Natural killer cell (primary cell): ENCODE data around the gene PKMYT1. TPM values are rescaled to one million over a fixed set of nuclear protein-coding genes. Genes with fewer than 3 reads are reported as not detected.
A peak's percentile ranks its signal among the peaks of the same experiment; 100 is the strongest.

Source experiments
- ATAC-seq, 3 donors: fragments of 150-1000 bp in 2 of 3; fragments of 200-7000 bp in 1 of 3; cut with Tn5 transposase; 1 replicate in 1 of 3; 2 replicates in 2 of 3; pipeline ENCODE4 v1.10.0; 2021; ENCODE audit warnings: mild to moderate bottlenecking in 2 of 3, moderate library complexity in 2 of 3
- DNase-seq, 2 donors: peaks; one replicate each; pipeline versions ENCODE4 v3.0.0 to v3.0.0-alpha.2; 2013 to 2021; ENCODE audit warnings: mixed read lengths in 1 of 2
- H3K27ac ChIP-seq: one replicate; pipeline ENCODE4 v1.5.1; 2013; ENCODE audit warnings: mild to moderate bottlenecking, low read length
- H3K27me3 ChIP-seq: one replicate; pipeline ENCODE4 v1.6.1; 2013; ENCODE audit warnings: low read length; ENCODE audit not compliant: control insufficient read depth, insufficient read depth
- H3K36me3 ChIP-seq: one replicate; pipeline ENCODE4 v1.6.1; 2013; ENCODE audit warnings: low read length; ENCODE audit not compliant: control insufficient read depth, insufficient read depth
- H3K4me1 ChIP-seq: one replicate; pipeline ENCODE4 v1.6.1; 2013; ENCODE audit warnings: low read length; ENCODE audit not compliant: control insufficient read depth, insufficient read depth
- H3K4me3 ChIP-seq: one replicate; pipeline ENCODE4 v1.5.1; 2013; ENCODE audit warnings: low read length
- H3K9me3 ChIP-seq: one replicate; pipeline ENCODE4 v1.6.1; 2013; ENCODE audit warnings: low read length; ENCODE audit not compliant: control insufficient read depth, insufficient read depth
- H3K27ac Mint-ChIP-seq, 2 donors: one replicate each; pipeline ENCODE4 v1.8.0; 2022; ENCODE audit warnings: mild to moderate bottlenecking in 2 of 2, mixed read lengths in 2 of 2, moderate library complexity in 1 of 2
- H3K27me3 Mint-ChIP-seq, 2 donors: one replicate each; pipeline ENCODE4 v1.8.0; 2022; ENCODE audit warnings: low read depth in 2 of 2, mixed read lengths in 2 of 2
- H3K36me3 Mint-ChIP-seq: one replicate; pipeline ENCODE4 v1.8.0; 2022; ENCODE audit warnings: mixed read lengths
- H3K4me1 Mint-ChIP-seq, 2 donors: one replicate each; pipeline ENCODE4 v1.8.0; 2022; ENCODE audit warnings: mixed read lengths in 2 of 2
- H3K4me3 Mint-ChIP-seq: one replicate; pipeline ENCODE4 v1.8.0; 2022; ENCODE audit warnings: mild to moderate bottlenecking, moderate library complexity, mixed read lengths
- H3K9me3 Mint-ChIP-seq, 2 donors: one replicate each; pipeline ENCODE4 v1.8.0; 2022; ENCODE audit warnings: mixed read lengths in 2 of 2
- CTCF ChIP-seq: fragments of 200-600 bp; IDR thresholded peaks from one replicate; pipeline ENCODE4 v1.8.0; 2022; ENCODE audit warnings: antibody characterized with exemption
- WGBS: methylation state at CpG from one replicate; pipeline ENCODE4 v1.1.7; 2013; ENCODE audit warnings: missing lambda C conversion rate; ENCODE audit not compliant: insufficient coverage; 5-methylcytosine and 5-hydroxymethylcytosine counted together
- intact Hi-C: fragments of 100-400 bp; cut with micrococcal nuclease; formaldehyde crosslinking; loops from one replicate; pipeline ENCODE4 v1.14.2; 2022
- total RNA-seq, 4 donors: library from RNA; stranded (reverse); fragments of 120-200 nt in 1 of 4; gene quantifications; one replicate each; pipeline versions ENCODE4 v1.2.3 to v1.2.4, GENCODE V29; 2013 to 2022

PKMYT1 gene
- total RNA-seq, 3 donors from 2014 or later (not counting 1 experiment from before 2014, with no cell fraction given): 2.6 to 5.9 (median 3.5) TPM

GRCh38 chr16:3027983-3028715, 47.9 kb upstream of the PKMYT1 start:
- H3K9me3 Mint-ChIP-seq: no peaks in the 10 kb centered on the region
- H3K27ac ChIP-seq: no peak overlapping the region
- ATAC-seq (peak; percentile 39 to 63 (median 51)), DNase-seq (peak; percentile 74 to 94)
- TF ChIP-seq CTCF: peak; percentile 72
- no peak overlapping the region for H3K27ac Mint-ChIP-seq
- no peak overlapping the region for H3K4me3 ChIP-seq
- H3K4me1 Mint-ChIP-seq: peaks cover 17 to 46% of the 10 kb centered on the region in 2 donors
- H3K27me3 ChIP-seq: peaks cover 24% of the 10 kb centered on the region
- H3K36me3 ChIP-seq: peaks cover 15% of the 10 kb centered on the region
- no peaks in the 10 kb centered on the region for H3K36me3 Mint-ChIP-seq
- peaks cover 17 to 33% of the 10 kb centered on the region in 2 donors for H3K27me3 Mint-ChIP-seq
- no peaks in the 10 kb centered on the region for H3K9me3 ChIP-seq
- H3K4me3 Mint-ChIP-seq: no peak overlapping the region
- intact Hi-C loops: loop anchor here (2.0 kb wide), 1 partner anchor 23 kb away; no protein-coding TSS in a partner anchor
- H3K4me1 ChIP-seq: peaks cover 41% of the 10 kb centered on the region
- WGBS: 9% methylated on average over 58 of the region's 58 CpGs

GRCh38 chr16:3027489-3027795, 47.2 kb upstream of the PKMYT1 start:
- no peak for TF ChIP-seq CTCF
- WGBS: 95% methylated on average over 6 of the region's 8 CpGs
- peaks cover 15% of the 10 kb centered on the region for H3K36me3 ChIP-seq
- ATAC-seq (no peak), DNase-seq (no peak)
- intact Hi-C loops: no loop called here
- peaks cover 23% of the 10 kb centered on the region for H3K27me3 ChIP-seq
- Mint-ChIP-seq H3K27ac (no peak overlapping the region), H3K9me3 (no peaks in the 10 kb centered on the region), H3K4me1 (peaks cover 23 to 46% of the 10 kb centered on the region in 2 donors), H3K36me3 (no peaks in the 10 kb centered on the region), H3K4me3 (no peak overlapping the region), H3K27me3 (peaks cover 10 to 26% of the 10 kb centered on the region in 2 donors)
- no peaks in the 10 kb centered on the region for H3K9me3 ChIP-seq
- peaks cover 48% of the 10 kb centered on the region for H3K4me1 ChIP-seq
- H3K27ac ChIP-seq: no peak overlapping the region
- H3K4me3 ChIP-seq: no peak overlapping the region

- H3K27me3 Mint-ChIP-seq: peaks cover 7 to 24% of the 10 kb centered on the region in 2 donors
- H3K9me3 Mint-ChIP-seq: no peaks in the 10 kb centered on the region
- Histone ChIP-seq H3K9me3 (no peaks in the 10 kb centered on the region), H3K27ac (no peak overlapping the region), H3K27me3 (peaks cover 23% of the 10 kb centered on the region), H3K36me3 (peaks cover 15% of the 10 kb centered on the region), H3K4me3 (no peak overlapping the region), H3K4me1 (peaks cover 54% of the 10 kb centered on the region)
- peaks cover 28 to 52% of the 10 kb centered on the region in 2 donors for H3K4me1 Mint-ChIP-seq
- H3K4me3 Mint-ChIP-seq: no peak overlapping the region
- no peak for ATAC-seq
- no peak for DNase-seq
- no peak for TF ChIP-seq CTCF
- 97% methylated on average over 22 of the region's 24 CpGs for WGBS
- intact Hi-C loops: no loop called here
- no peak overlapping the region for H3K27ac Mint-ChIP-seq
- no peaks in the 10 kb centered on the region for H3K36me3 Mint-ChIP-seq
Measured at GRCh38 chr16:3026609-3027488, 46.6 kb upstream of the PKMYT1 start.
